H54 (cell line): ENCODE data around the gene ALOX12.

Experiments used
- DNase-seq: peaks from one replicate; pipeline ENCODE4 v3.0.0; 2011; ENCODE audit warnings: low spot score, mixed read lengths; ENCODE audit not compliant: insufficient read length
- FAIRE-seq: peaks from 3 replicates; lab custom pipeline; 2011; peaks lifted over from hg19 to GRCh38; lab: Jason Lieb, UNC
- POLR2A ChIP-seq: IDR thresholded peaks from 2 replicates; pipeline ENCODE4 v1.6.1; 2011; ENCODE audit warnings: low read depth, mild to moderate bottlenecking, low read length

Gene ALOX12

GRCh38 chr17:7056386-7056785 is 60.5 kb downstream of the ALOX12 start:
- DNase-seq (no peak), FAIRE-seq (no peak)
- no peak for TF ChIP-seq POLR2A

GRCh38 chr17:7058831-7059447 is 63.1 kb downstream of the ALOX12 start:
- no peak for TF ChIP-seq POLR2A
- FAIRE-seq (no peak), DNase-seq (no peak)
